HEK293 (cell line): ENCODE measurements around the gene WASF3.

Experiments
- CTCF ChIA-PET: fragments of 350-600 bp; formaldehyde crosslinking; extraction: SDS; loops from one replicate; lab custom pipeline; 2021; ENCODE audit warnings: antibody characterized with exemption; lab: Yijun Ruan, JAX
- POLR2A ChIA-PET: fragments of 300-600 bp; formaldehyde crosslinking; extraction: SDS; loops from one replicate; lab custom pipeline; 2020; ENCODE audit warnings: antibody characterized with exemption, inconsistent platforms; lab: Yijun Ruan, JAX
- H3K27ac ChIP-seq: fragments of 200-500 bp; sonication (Bioruptor generic); 2 replicates; pipeline ENCODE4 v1.5.1; 2014; ENCODE audit warnings: low read depth, low read length, control low read depth, inconsistent platforms; ENCODE audit errors: extremely low read depth
- H3K36me3 ChIP-seq, 2 experiments: fragments of 200-500 bp in 1 of 2; sonication (Bioruptor generic) in 1 of 2; 1 replicate in 1 of 2; 2 replicates in 1 of 2; pipeline ENCODE4 v1.5.1; 2014 to 2017; ENCODE audit warnings: inconsistent platforms in 2 of 2, low read length in 2 of 2; ENCODE audit not compliant: control insufficient read depth in 2 of 2, insufficient read depth in 1 of 2
- H3K4me1 ChIP-seq: fragments of 200-500 bp; sonication (Bioruptor generic); 2 replicates; pipeline ENCODE4 v1.5.1; 2014; ENCODE audit warnings: mild to moderate bottlenecking, low read length, inconsistent platforms; ENCODE audit not compliant: control insufficient read depth, insufficient read depth
- H3K4me3 ChIP-seq: 2 replicates; pipeline ENCODE4 v1.5.1; 2011; ENCODE audit warnings: low read depth, mild to moderate bottlenecking, control low read depth, low read length, moderate library complexity
- H3K9me3 ChIP-seq: fragments of 200-500 bp; sonication (Bioruptor generic); 2 replicates; pipeline ENCODE4 v1.5.1; 2014; ENCODE audit warnings: low read depth, low read length, inconsistent platforms; ENCODE audit not compliant: control insufficient read depth, insufficient read depth
- GFI1B ChIP-seq: fragments of 450-650 bp; formaldehyde crosslinking; IDR thresholded peaks from 2 replicates; pipeline ENCODE4 v1.5.1; 2016; ENCODE audit warnings: missing biosample characterization, missing genetic modification characterization
- HOXA7 ChIP-seq: sonication (generic); formaldehyde crosslinking; IDR thresholded peaks from 2 replicates; pipeline ENCODE4 v1.8.1; 2022; ENCODE audit warnings: missing genetic modification reagents, borderline replicate concordance
- KLF9 ChIP-seq: fragments of 450-650 bp; formaldehyde crosslinking; IDR thresholded peaks from 2 replicates; pipeline ENCODE4 v1.5.1; 2016; ENCODE audit warnings: missing biosample characterization, missing genetic modification characterization, low read depth
- PRDM1 ChIP-seq: fragments of 450-650 bp; formaldehyde crosslinking; IDR thresholded peaks from 2 replicates; pipeline ENCODE4; 2016; ENCODE audit warnings: missing biosample characterization, missing genetic modification characterization
- PRDM10 ChIP-seq: fragments of 450-650 bp; formaldehyde crosslinking; IDR thresholded peaks from 2 replicates; pipeline ENCODE4 v1.5.1; 2016; ENCODE audit warnings: missing biosample characterization, missing genetic modification characterization
- PRDM2 ChIP-seq: fragments of 450-650 bp; formaldehyde crosslinking; IDR thresholded peaks from 2 replicates; pipeline ENCODE4 v1.5.1; 2016; ENCODE audit warnings: missing biosample characterization, missing genetic modification characterization, borderline replicate concordance
- PRDM6 ChIP-seq: fragments of 450-650 bp; formaldehyde crosslinking; IDR thresholded peaks from 2 replicates; pipeline ENCODE4 v1.5.1; 2017; ENCODE audit warnings: missing biosample characterization, missing genetic modification characterization
- ZEB2 ChIP-seq: fragments of 450-650 bp; formaldehyde crosslinking; IDR thresholded peaks from 2 replicates; pipeline ENCODE4 v1.5.1; 2016; ENCODE audit warnings: missing biosample characterization, missing genetic modification characterization
- ZIC2 ChIP-seq: fragments of 450-650 bp; formaldehyde crosslinking; IDR thresholded peaks from 2 replicates; pipeline ENCODE4 v1.5.1; 2016; ENCODE audit warnings: missing biosample characterization, missing genetic modification characterization
- ZNF18 ChIP-seq: fragments of 450-650 bp; formaldehyde crosslinking; IDR thresholded peaks from 2 replicates; pipeline ENCODE4 v1.5.1; 2016; ENCODE audit warnings: missing biosample characterization, missing genetic modification characterization
- ZNF335 ChIP-seq: fragments of 450-650 bp; formaldehyde crosslinking; conservative IDR thresholded peaks from 2 replicates; pipeline ENCODE4 v1.5.1; 2016; ENCODE audit warnings: missing biosample characterization, missing genetic modification characterization
- ZNF341 ChIP-seq: fragments of 450-650 bp; formaldehyde crosslinking; IDR thresholded peaks from 2 replicates; pipeline ENCODE4; 2016; ENCODE audit warnings: low read depth, missing biosample characterization, missing genetic modification characterization
- ZNF354C ChIP-seq: fragments of 450-650 bp; formaldehyde crosslinking; IDR thresholded peaks from 2 replicates; pipeline ENCODE4 v1.5.1; 2016; ENCODE audit warnings: missing biosample characterization, missing genetic modification characterization, low read depth, borderline replicate concordance
- ZNF777 ChIP-seq: fragments of 450-650 bp; formaldehyde crosslinking; IDR thresholded peaks from 2 replicates; pipeline ENCODE4 v1.5.1; 2017; ENCODE audit warnings: missing biosample characterization, missing genetic modification characterization, borderline replicate concordance

WASF3 gene

GRCh38 chr13:26590951-26591350 is 33.5 kb downstream of the WASF3 start (continued):
- peak; percentile 57 for TF ChIP-seq PRDM1 (tag by site-specific recombination)
- no peak for TF ChIP-seq ZEB2
- no peak for TF ChIP-seq ZNF777 (tag by site-specific recombination)
- TF ChIP-seq ZNF335 (tag by site-specific recombination): no peak
- TF ChIP-seq ZNF354C (tag by site-specific recombination): no peak
- no peak for TF ChIP-seq HOXA7 (CRISPR knock-in tag)
- TF ChIP-seq ZNF18 (tag by site-specific recombination): no peak
- no peak for TF ChIP-seq GFI1B
- TF ChIP-seq PRDM2: no peak

- POLR2A ChIA-PET: no interaction called here
- H3K4me3 ChIP-seq: no peak overlapping the region
- H3K36me3 ChIP-seq: no peaks in the 10 kb centered on the region
Observed at GRCh38 chr13:26591672-26592071, 34.2 kb downstream of the WASF3 start.

More at GRCh38 chr13:26591672-26592071, 34.2 kb downstream of the WASF3 start:
- H3K4me1 ChIP-seq: no peaks in the 10 kb centered on the region
- TF ChIP-seq ZNF341 (tag by site-specific recombination) (0 out of 2 replicates have a peak, but pooled peaks have one; percentile 18), PRDM10 (peak; percentile 69; the same call in 1 of the 2 replicates), ZIC2 (peak; percentile 59), PRDM6 (tag by site-specific recombination) (no peak), KLF9 (no peak)
- TF ChIP-seq, all 188 proteins: peak for 3
- no peaks in the 10 kb centered on the region for H3K9me3 ChIP-seq
- CTCF ChIA-PET: interaction anchor here (0.7 kb wide), 2 partner anchors 14 to 28 kb away, joined by 3 to 5 read pairs; no protein-coding TSS in a partner anchor
- no peak overlapping the region for H3K27ac ChIP-seq
